Measurements from ENCODE around the gene DPAGT1. TPM values are rescaled to one million over a fixed set of nuclear protein-coding genes. Genes with fewer than 3 reads are reported as not detected.
A peak's percentile ranks its signal among the peaks of the same experiment; 100 is the strongest.
"Not testable (repeated sequence)": the region's sequence is repeated elsewhere in the genome, so short reads cannot be mapped to it uniquely, and the experiment has no call there.

DPAGT1 gene
- polyA plus RNA-seq (ENCODE audit: insufficient read length in 12 of 12) = 10 to 100 TPM in 11 of 12 donors, not detected in 1; 22.4 to 65.5 (median 32.2) TPM
- long read RNA-seq, donor 1, partial matches to known transcripts = 32 of 41 reads
- long read RNA-seq, donor 1, other reads (novel, unspliced or antisense) = 0 of 41 reads
- long read RNA-seq, donor 2, partial matches to known transcripts = 6 of 9 reads
- long read RNA-seq, donor 2, other reads (novel, unspliced or antisense) = 0 of 9 reads
- long read RNA-seq, donor 3, transcript DPAGT1-201 (9 exons, 2,205 nt) = major isoform, 6 of 6 reads
- long read RNA-seq, donor 3, partial matches to known transcripts = 0 of 6 reads
- long read RNA-seq, donor 3, other reads (novel, unspliced or antisense) = 0 of 6 reads
- long read RNA-seq, donor 4, partial matches to known transcripts = 0 of 1 reads
- long read RNA-seq, donor 4, other reads (novel, unspliced or antisense) = 0 of 1 reads
- long read RNA-seq, donor 5 = 0 reads
- long read RNA-seq, donor 6, partial matches to known transcripts = 0 of 2 reads
- long read RNA-seq, donor 6, other reads (novel, unspliced or antisense) = 0 of 2 reads
- long read RNA-seq, donor 7, partial matches to known transcripts = 0 of 3 reads
- long read RNA-seq, donor 7, other reads (novel, unspliced or antisense) = 0 of 3 reads
- long read RNA-seq, donor 8, transcript DPAGT1-201 (9 exons, 2,205 nt) = major isoform, 11 of 20 reads
- long read RNA-seq, donor 8, partial matches to known transcripts = 5 of 20 reads
- long read RNA-seq, donor 8, other reads (novel, unspliced or antisense) = 0 of 20 reads
- long read RNA-seq, donor 9, transcript DPAGT1-201 (9 exons, 2,205 nt) = major isoform, 5 of 16 reads
- long read RNA-seq, donor 9, partial matches to known transcripts = 9 of 16 reads
- long read RNA-seq, donor 9, other reads (novel, unspliced or antisense) = 0 of 16 reads
- long read RNA-seq, donor 10, transcript DPAGT1-201 (9 exons, 2,205 nt) = major isoform, 8 of 21 reads
- long read RNA-seq, donor 10, partial matches to known transcripts = 6 of 21 reads
- long read RNA-seq, donor 10, other reads (novel, unspliced or antisense) = 0 of 21 reads
- long read RNA-seq, donor 11, transcript DPAGT1-201 (9 exons, 2,205 nt) = major isoform, 9 of 13 reads
- long read RNA-seq, donor 11, partial matches to known transcripts = 0 of 13 reads
- long read RNA-seq, donor 11, other reads (novel, unspliced or antisense) = 0 of 13 reads

DNA sequence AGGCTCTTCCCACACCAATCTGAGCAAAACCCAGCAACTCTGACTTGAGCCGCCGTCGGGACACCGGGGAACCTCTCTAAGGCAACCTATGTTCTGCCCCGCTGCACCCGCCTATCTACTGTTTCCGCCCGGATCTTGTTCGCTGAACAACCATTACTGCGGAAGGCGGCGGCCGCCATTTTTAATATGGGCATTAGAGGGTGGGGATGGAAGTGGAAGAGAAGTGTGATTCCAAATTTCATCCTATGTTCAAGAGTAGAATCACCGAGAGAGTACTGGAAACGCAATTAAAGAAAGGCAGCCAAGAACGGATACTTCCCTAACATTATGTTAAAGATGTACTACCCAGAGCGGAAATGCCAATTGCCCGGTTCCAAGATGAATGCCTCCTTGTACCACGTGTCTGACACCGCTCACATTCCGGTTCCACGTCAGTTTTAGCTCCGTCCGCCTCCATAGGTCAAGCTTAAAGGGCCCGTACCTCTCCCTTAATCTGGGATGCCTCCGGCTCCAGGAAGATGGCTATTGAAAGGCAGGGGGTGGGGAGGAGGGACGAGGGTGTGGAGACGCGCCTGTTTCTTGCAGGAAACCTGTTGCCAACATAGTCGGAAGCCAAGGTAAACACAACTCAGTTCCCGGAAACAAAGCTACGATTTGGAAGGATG is at the start of gene DPAGT1:
DPAGT1 (minus strand) TSS at position 95 of the 665 bp plus-strand sequence. CDS start 198 bp downstream, outside the sequence.
- DNase-seq = peak; percentile 95

DNA sequence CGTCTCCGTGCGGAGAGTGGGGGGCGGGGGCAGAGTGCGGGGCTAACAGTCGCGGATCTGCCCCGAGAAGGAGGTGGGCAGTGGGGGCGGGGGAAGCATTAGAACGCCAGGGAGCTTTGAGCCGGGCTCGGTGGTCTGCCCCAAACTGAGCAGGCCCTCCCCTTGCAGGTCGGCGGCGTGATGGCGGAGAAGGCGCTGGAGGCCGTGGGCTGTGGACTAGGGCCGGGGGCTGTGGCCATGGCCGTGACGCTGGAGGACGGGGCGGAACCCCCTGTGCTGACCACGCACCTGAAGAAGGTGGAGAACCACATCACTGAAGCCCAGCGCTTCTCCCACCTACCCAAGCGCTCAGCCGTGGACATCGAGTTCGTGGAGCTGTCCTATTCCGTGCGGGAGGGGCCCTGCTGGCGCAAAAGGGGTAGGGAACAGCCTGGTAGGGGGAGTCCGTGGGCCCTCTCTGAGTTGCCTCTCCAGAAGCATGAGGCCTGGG is 48.2 kb upstream of the DPAGT1 start:
- no peak for DNase-seq

DNA sequence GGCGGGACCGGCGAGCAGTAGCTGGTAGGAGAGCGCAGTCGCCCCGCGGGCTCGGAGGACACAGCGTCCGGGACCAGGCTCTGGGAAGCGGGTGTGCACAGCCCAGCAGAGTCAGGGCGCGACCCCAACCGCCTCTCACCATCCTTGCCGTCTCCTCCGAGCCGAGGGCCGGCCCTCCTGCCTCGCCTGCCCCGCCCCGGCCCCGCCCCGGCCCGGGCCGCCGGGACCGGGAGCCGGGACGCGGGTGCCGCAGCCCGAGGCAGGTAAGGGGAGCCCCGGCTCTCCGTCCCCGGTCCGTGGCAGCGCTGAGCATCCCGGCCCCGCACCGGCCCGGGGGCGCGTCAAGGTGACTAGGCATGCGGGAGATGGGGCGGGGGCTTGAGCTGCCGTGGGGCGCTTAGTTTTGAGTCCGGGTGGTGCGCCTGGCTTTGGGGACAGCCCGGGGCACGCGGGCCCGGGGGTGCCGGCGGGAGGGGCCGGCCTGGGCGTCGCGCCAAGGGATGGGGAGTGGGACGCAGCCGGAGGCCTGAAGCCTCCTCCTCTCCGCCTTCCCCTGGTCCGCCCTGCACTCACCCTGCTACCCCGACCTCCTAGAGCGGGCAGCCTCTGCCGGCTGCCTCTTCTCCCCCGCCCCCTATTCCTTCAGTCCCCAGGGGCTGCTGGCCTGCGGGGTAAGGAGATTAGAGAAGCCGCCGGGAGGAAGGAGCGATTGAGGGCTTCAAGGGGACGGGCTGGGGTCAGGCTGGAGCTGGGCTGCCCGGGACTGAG is 47.5 kb upstream of the DPAGT1 start, which contains the start of gene ABCG4:
ABCG4 (plus strand) TSS at position 35 of the 768 bp plus-strand sequence. CDS start 914 bp downstream, outside the sequence.
- DNase-seq = no peak

DNA sequence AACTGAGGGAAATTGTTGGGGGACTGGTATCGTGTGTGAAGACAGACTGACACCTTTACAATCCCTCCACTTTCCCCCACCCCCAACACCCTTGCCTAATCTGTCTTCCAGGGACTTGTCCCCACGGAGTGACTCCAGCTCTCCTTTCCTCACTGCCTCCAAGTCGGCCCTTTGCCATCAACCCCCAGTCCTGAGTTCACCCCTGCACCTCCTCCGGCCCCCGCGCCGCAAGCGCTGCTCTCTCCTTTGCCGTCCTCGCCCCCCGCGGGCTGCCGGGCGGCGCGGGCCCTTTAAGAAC is 47.0 kb upstream of the DPAGT1 start:
- no peak for DNase-seq

DNA sequence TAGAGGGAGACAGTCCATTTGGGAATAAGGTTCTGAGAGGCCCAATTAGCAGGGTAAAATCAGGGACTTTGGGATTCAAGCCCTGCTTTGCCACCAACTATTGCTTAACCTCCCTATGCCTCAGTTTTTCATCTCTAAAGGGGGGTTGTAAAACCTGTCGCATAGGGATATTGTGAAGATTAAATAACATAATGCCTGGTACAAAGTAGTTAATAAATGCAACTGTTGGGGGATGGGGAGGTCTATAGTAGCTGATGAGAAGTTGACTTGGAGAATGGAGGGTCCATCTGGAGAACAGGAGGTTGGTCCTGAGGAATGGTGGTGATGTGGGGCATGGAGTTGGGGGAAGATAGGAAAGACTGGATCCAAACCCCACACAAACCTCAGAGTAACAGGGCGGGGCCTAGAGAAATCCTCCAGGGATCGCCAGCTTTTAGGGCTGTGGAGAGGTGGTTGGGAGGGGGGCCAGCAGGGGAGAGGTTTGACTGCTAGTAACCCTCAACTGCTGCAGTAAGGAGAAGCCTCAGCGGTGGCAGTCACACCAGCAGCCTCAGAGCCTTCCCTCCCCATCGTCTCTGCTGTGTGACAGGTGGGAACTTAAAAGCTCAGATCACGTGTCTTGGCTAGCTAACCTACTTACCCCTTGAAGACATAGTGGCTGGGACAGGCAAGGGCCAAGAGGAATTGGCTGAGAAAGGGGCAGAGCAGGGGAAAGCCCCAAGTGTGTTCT is 46.1 kb upstream of the DPAGT1 start:
- no peak for DNase-seq

DNA sequence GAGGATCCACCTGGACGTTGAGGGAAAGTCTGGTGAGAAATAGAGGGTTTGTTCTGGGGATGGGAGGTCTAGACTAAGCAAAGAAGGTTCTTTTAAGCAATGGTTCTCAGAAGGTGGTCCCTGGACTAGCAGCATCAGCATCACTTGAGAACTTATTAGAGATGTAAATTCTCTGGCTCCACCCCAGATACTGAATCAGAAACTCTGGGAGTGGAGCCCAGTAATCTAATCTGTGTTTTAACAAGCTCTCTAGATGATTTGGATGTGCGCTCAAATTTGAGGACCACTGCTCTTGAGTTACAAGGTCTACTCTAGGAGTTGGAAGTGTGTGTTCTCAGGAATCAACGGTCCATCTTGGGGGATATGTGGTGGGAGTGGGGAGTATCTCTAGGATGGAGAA is 43.9 kb upstream of the DPAGT1 start:
- no peak for DNase-seq

DNA sequence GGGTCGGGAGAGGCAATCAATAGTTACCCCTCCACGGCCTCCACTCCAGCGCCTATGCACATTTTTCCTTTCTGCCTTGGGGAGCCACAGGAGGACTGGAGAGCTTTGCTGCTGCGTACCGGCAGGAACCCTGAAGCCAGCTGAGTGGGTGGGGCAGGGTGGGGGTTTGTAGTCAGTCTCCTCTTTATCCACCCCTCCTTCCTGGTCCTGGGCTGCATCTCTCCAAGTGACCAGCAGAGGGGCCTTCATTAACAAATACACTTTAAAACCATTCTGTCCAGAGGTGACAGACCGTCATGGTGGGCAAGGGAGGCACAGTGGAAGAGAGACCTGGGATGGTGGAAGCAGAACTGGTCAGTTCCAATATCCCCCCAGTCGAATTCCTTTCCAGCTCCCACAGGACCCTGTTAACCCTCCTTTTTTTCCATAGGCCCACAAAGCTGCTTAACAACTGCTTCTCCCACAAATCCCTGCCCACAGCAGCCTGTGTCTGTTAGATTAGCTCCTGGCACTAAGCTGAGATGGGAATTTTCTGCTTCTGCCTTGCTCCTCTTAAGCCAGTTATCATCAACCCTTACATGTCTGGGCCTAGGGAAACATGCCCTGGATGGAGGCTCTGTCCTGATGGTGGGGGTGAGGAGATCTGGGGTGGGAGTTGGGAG is 43.3 kb upstream of the DPAGT1 start:
- peak; percentile 54 for DNase-seq

DNA sequence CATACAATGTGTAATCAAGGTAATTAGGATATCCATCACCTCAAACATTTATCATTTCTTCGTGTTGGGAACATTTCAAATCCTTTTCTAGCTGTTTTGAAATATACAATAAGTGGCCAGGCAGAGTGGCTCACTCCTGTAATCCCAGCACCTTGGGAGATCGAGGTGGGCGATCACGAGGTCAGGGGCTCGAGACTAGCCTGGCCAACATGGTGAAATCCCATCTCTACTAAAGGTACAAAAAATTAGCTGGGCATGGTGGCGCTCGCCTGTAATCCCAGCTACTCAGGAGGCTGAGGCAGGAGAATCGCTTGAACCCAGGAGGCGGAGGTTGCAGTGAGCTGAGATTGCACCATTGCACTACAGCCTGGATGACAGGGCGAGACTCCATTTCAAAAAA is 37.6 kb upstream of the DPAGT1 start:
- not testable (repeated sequence) for DNase-seq

DNA sequence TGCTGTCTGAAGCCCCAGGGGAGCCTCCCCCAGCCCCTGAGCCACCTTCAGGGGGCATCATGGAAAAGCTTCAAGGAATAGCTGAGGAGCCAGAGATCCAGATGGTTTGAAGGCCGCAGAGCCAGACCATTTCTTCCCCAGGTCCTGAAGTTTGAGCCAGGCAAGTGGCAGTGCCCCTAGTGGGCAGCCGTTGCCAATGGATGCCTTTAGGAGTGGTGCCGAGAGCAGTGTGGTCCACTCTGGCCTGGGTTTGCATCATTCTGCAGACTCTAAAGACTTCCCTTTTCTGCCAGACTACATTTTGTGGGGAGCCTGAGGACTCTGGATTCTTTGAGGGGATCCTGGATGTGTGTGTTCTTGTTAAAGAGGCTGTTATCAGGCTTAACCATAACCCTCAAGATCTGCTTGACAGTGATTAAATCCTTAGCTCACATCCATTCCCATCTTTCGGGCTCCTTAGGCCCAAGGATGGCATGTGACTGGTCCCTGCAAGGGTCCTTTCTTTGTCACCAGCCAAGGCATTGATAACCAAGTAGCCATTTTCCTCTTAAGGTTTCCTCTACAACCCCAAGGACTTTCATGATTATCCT is 32.8 kb upstream of the DPAGT1 start:
- no peak for DNase-seq

DNA sequence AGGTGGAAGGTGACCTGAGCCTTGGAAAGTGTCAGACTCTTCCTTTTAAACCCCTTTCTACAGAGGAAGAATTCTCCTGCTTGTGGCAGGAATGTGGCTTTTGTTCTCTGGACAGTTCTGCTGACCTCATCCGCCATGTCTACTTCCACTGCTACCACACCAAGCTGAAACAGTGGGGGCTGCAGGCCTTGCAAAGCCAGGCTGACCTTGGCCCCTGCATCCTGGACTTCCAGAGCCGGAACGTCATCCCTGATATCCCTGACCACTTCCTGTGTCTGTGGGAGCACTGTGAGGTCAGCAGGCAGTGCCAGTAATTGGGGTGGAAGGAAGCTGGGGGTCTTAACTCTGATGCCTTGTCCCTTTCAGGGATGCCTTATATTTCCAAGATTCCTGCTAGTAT is 29.0 kb upstream of the DPAGT1 start:
- no peak for DNase-seq

DNA sequence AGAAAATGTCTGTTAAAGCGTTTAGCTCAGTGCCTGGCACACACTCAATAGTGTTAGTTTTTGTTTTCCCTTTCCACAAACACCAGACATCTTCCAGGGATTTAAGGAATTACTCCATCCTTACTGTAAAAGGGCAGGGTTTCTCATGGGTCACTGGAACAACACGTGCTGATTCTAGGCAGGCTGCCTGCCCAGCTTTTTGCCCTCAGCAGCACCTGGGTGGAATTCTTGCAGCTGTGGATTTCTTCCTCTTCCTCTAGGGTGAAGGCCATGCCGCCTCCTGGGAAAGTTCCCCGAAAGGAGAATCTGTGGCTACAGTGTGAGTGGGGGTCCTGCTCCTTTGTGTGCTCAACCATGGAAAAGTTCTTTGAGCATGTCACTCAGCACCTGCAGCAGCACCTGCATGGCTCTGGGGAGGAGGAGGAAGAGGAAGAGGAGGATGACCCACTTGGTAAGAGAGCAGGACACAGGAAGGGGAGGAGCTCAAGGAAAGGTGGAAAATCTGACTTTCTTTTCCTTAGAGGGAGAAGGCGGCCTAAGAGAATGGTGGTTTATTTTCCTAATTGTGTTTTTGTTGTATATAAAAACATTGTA is 25.1 kb upstream of the DPAGT1 start:
- DNase-seq = no peak

DNA sequence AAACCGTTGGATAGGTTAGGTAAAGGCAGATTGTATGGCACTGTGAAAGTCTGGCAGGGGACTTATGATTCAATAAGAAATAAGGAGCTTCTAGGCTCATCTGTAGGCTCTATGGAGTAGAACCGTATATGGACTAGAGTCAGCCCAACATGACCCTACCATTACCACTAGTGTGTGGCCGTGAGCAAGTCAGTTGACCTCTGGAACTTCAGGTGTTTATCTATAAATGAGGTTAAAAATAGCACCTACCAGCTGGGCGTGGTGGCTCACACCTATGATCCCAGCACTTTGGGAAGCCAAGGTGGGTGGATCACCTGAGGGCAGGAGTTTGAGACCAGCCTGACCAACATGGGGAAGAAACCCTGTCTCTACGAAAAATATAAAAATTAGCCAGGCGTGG is 24.2 kb upstream of the DPAGT1 start:
- DNase-seq = no peak

DNA sequence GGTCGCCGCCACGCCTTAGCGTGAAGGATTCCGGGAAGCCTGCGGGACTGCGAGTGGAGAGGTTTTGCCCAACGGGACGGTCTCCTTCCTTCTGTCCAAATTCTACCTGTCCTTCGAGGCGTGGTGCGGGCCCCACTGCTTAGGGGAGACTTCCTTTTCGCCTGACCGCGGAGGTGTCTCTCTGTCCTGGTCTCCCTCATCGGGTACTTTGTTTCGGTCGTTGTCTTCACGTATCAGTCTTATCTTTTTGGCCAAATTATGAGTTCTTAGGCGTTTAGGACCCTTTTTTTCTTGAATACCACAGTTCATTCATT is 20.1 kb upstream of the DPAGT1 start:
- no peak for DNase-seq

DNA sequence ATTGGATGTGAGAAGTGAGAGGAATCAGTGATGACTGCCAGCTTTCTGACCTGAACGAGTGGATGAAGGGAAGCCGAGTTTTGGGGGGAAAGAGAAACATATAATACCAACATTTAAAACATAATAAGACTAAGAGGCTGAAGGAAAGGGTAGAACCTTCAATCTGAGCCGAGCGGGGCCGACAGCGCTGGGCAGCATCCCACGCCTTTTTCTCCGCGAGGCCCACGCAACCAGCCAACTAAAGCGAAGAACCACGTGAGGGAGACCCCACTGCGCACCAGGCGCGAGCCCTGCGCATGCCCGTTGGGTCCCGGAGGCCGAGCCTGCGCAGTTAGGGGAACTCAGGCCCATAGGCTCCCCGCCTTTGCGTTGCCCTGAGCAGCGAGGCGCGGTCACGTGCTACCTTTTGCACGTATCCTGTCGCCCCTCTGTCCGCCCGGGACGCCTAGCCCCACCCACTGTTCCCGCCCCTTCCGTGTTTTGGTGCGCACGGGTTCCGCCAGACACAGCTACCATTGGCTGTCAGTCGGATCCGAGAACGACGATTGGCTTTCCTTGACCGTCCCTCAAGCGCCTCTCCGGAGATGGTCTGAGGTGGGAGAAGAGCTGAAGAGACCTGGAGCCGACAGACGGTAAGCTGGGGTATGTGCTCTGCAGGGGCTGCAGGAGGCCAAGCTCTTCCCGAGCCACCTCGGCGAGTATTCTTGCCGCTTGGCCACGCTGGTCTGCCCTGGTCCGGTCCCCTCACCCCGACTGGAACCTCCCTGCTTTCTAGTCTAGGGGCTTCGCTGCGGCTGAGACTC is 19.6 kb upstream of the DPAGT1 start, which contains the start of gene HINFP:
HINFP (plus strand) TSS at position 573 of the 803 bp plus-strand sequence. CDS start 5,365 bp downstream, outside the sequence.
- DNase-seq = peak; percentile 99

DNA sequence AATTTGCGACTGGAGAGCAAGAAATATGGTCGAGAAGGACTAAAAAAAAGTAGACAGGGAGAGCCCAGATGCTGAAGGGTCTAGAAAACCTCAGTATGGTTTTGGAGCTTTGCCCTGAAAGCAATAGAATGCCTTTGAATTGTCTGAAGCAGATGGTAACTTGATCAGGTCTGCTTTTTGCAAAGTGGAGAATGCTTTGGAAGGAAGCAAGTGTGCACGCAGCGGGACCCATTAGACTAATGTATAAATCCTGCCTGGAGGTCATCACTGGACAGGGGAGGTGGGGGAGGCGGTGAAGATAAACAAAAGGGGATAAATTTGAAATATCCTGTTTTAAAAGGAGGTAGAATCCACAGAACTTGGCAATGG is 19.0 kb upstream of the DPAGT1 start:
- no peak for DNase-seq

DNA sequence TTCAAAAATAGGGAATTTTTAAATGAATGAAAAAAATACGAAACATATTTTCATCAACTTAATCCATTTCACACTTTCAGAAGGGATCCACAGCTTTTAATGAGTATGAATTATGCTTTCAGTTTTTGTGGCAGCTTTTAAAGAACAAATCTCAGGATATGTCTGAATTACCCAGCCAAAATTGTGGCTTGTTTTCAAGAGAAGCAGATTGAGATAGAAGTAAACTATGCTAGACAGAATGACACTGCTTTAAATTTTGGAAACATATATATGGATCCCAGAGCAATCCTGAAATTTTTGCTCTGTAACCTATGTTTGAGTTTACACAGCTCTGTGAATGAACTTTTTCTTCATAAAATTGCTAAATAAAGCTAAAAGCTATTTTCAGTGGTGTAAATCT is 17.3 kb upstream of the DPAGT1 start:
- DNase-seq = no peak

DNA sequence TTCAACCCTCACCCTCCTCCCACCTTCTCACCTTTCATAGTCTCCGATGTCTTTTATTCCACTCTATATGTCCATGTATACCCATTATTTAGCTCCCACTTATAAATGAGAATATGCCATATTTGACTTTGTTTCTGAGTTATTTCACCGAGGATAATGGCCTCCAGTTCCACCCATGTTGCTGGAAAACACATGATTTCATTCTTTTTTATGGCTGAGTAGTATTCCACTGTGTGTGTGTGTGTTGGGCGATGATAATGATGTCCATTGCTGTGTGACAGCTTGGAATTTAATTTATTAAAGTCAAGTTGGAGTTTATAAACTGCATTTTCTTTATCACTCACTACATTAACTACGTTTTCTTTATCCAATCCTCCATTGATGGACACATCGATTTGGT is 16.6 kb upstream of the DPAGT1 start:
- no peak for DNase-seq
